Measurements from ENCODE around the gene KIF3C.
A peak's percentile ranks its signal among the peaks of the same experiment; 100 is the strongest.

Gene KIF3C

DNA sequence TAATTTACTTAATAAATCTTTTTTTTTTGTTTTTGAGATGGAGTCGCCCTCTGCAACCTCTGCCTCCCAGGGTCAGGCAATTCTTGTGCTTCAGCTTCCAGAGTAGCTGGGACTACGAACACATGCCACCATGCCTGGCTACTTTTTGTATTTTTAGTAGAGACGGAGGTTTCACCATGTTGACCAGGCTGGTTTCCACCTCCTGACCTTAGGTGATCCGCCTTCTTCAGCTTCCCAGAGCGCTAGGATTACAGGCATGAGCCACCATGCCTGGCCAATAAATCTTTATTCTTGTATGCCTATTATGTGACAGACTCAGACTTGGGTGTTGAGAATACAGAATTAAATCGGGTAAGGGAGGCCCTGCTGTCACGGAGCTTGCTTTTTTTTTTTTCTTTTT is 87.3 kb downstream of the KIF3C start:
- no peak for DNase-seq (ENCODE audit: low read depth)
- no peak overlapping the region for H3K4me3 ChIP-seq (ENCODE audit: low read length)
- TF ChIP-seq, protein P1, sequence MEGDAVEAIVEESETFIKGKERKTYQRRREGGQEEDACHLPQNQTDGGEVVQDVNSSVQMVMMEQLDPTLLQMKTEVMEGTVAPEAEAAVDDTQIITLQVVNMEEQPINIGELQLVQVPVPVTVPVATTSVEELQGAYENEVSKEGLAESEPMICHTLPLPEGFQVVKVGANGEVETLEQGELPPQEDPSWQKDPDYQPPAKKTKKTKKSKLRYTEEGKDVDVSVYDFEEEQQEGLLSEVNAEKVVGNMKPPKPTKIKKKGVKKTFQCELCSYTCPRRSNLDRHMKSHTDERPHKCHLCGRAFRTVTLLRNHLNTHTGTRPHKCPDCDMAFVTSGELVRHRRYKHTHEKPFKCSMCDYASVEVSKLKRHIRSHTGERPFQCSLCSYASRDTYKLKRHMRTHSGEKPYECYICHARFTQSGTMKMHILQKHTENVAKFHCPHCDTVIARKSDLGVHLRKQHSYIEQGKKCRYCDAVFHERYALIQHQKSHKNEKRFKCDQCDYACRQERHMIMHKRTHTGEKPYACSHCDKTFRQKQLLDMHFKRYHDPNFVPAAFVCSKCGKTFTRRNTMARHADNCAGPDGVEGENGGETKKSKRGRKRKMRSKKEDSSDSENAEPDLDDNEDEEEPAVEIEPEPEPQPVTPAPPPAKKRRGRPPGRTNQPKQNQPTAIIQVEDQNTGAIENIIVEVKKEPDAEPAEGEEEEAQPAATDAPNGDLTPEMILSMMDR (conservative IDR thresholded peaks at IDR 0.05; ENCODE audit: low read length), result no peak

DNA sequence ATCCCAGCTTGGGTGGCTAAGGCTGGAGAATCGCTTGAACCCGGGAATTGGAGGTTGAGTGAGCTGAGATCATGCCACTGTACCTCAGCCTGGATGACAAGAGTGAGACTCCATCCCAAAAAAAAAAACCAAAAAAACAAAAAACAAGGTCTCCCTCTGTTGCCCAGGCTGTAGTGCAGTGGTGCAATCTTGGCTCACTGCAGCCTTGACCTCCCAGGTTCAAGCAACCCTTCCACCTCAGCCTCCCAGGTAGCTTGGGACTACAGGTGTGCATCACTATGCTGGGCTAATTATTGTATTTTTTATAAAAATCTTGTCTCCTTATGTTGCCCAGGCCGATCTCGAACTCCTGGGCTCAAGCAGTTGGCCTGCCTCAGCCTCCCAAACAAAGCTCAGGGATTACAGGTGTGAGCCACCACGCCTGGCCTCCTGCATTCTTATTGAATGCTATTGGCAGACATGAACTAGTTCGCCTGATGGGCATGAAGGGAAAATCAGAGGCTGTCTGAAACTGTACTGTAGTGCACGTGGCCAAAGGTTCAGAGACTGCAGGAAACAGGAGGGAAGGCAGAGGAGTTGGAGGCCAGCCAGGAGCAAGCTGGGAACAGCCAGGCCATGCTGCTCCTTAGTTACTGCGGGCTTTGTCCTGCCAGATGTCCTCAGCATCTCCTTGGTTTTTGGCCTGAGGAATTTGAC is 88.0 kb downstream of the KIF3C start:
- TF ChIP-seq, protein P1 (conservative IDR thresholded peaks at IDR 0.05; ENCODE audit: low read length), result no peak
- peak; percentile 76 for DNase-seq (ENCODE audit: low read depth)
- no peak overlapping the region for H3K4me3 ChIP-seq (ENCODE audit: low read length)

- TF ChIP-seq, protein P1 (conservative IDR thresholded peaks at IDR 0.05; ENCODE audit: low read length), result no peak
- H3K4me3 ChIP-seq (ENCODE audit: low read length), result no peak overlapping the region
- no peak for DNase-seq (ENCODE audit: low read depth)
Measured at GRCh38 chr2:25891672-25892071, 90.6 kb downstream of the KIF3C start.

DNA sequence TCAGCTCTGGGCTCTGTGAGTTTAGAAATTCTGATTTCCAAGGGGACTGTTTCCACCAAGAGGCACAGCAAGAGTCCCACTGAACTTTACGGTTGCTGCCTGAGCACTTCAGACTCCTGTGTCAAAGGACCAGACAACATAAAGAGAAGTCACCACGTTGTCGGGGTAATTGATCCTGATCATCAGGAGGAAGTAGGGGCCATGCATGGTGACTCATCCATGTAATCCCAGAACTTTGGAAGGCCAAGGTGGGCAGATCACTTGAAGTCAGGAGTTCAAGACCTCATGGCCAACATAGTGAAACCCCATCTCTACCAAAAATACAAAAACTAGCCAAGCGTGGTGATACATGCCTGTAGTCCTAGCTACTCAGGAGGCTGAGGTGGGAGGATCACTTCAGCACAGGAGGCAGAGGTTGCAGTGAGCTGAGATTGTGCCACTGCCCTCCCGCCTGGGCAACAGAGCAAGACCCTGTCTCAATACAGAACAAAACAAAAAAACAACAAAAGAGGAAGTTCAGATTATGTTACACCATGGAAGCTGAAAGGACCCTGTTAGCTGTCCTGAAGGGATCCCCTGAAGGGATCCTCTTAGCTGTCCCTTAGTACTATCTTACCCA is 94.6 kb downstream of the KIF3C start:
- DNase-seq (ENCODE audit: low read depth), result no peak
- no peak overlapping the region for H3K4me3 ChIP-seq (ENCODE audit: low read length)
- TF ChIP-seq, protein P1 (conservative IDR thresholded peaks at IDR 0.05; ENCODE audit: low read length), result no peak

GRCh38 chr2:25885933-25886332 is 96.4 kb downstream of the KIF3C start:
- no peak overlapping the region for H3K4me3 ChIP-seq (ENCODE audit: low read length)
- DNase-seq (ENCODE audit: low read depth), result peak; percentile 34
- TF ChIP-seq, protein P1 (conservative IDR thresholded peaks at IDR 0.05; ENCODE audit: low read length), result no peak

GRCh38 chr2:25881764-25882163 is 100.5 kb downstream of the KIF3C start:
- TF ChIP-seq, protein P1 (conservative IDR thresholded peaks at IDR 0.05; ENCODE audit: low read length), result no peak
- DNase-seq (ENCODE audit: low read depth), result no peak
- H3K4me3 ChIP-seq (ENCODE audit: low read length), result no peak overlapping the region

GRCh38 chr2:25879133-25879730 is 103.1 kb downstream of the KIF3C start:
- TF ChIP-seq, protein P1 (conservative IDR thresholded peaks at IDR 0.05; ENCODE audit: low read length), result no peak
- H3K4me3 ChIP-seq (ENCODE audit: low read length), result peak overlapping the region; percentile 73
- DNase-seq (ENCODE audit: low read depth), result peak; percentile 60
